ENCODE data around the gene WRAP53. TPM values are rescaled to one million over a fixed set of nuclear protein-coding genes. Genes with fewer than 3 reads are reported as not detected.

WRAP53 gene
- total RNA-seq, 1 donor from 2014 or later: 6.2 TPM

DNA sequence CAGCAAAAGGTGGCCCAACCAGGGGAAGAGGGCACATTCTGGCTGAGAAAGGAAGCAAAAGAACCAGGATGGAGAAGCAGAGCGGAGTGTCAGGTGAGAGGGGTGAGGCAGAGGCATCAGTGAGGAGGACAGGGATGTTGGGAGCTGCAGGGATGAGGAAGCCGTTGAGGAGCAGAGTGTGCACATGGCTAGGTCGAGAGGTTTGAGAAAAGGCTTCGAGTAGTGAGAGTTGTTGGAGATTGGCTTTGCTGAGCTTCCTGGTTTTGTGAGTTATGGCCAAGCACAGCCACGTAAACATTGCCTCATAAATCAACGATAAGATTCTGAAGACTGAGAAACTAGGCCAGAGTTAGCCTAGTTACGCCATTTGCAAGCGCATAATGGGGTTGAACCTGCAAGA, 56.1 kb downstream of the WRAP53 start:
- DNase-seq (ENCODE audit: low read depth): no peak

- peak; percentile 93 for DNase-seq (ENCODE audit: low read depth)
These were observed 57.6 kb downstream of the WRAP53 start for GRCh38 chr17:7745748-7746470.

DNA sequence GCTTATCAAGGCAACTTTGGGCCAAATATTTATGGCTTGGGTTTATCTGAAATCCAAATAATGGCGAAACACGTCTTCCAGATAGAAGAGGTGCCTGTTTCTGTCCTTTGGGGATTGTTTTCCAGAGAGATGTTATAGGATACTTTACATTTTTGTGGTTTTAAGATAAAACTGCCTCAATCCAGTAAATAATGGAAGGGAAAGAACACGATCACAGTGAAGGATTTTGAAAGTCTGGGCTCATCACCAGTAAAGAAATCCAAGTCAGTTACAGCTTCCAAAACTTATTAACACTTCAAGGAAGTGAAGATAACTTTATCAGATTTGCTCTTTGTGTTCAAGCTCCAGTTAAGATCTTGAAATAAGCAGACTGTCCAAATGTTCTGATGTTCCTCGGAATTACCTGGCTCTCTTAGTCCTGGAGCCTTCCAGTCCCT, 59.4 kb downstream of the WRAP53 start:
- DNase-seq (ENCODE audit: low read depth): no peak

DNA sequence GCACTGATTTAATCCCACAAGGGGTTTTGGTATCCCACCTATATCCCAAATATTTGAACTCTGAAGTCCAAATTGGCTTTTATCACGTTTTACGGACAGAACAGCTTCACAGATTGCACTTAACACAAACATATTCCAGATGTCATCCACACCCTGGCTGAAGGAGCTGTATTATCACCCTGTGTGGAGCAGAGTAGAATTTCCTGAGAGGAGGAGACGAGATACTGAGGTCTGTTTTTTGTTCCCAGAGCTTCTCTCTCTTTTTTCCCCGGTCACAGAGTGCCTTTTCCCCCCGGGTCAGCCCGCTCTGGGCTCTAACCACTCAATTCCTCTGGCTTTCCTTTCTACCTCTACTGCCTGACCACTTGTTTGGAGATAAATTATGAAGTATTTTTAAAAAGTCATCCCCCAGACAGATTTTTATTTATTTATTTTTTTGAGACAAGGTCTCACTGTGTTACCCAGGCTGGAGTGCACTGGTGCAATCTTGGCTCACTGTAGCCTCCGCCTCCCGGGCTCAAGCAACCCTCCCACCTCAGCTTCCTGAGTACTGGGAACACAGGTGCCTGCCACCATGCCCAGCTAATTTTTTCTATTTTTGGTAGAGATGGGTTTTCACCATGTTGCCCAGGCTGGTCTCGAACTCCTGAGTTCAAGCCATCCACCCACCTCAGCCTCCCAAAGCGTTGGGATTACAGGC, 59.9 kb downstream of the WRAP53 start:
- no peak for DNase-seq (ENCODE audit: low read depth)

DNA sequence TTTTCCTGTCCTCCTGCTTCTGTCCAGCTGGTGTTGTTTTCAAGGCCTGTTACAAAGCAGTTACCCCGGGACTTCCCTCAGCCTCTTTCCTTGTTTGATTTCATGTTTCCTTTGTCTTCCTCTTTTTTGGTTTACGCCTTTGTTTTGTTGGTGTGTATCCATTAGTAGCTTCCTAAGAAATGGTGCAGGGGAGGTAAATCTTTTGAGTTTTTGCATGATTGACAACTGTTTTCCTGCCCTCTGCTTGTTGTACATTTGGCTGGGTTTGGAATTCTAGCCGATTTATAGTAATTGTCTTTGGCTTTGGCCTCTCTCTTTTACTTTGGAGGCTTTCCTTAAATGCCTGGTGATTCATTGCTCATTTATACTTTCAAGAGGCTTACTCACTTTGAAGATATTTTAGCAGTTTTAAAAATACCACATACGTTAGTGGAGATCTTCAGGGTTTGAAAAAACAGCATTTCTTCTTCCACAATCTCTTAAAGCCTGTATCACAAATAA, 62.1 kb downstream of the WRAP53 start:
- DNase-seq (ENCODE audit: low read depth): peak; percentile 92

Other genes starting within 250 kb of the WRAP53 start
- 3.3 and 10.7 TPM in 2 replicates for gene FGF11, start 249.0 kb upstream of the WRAP53 start, total RNA-seq
- gene CHRNB1, start 243.4 kb upstream of the WRAP53 start, total RNA-seq: 15.3 and 26.0 TPM in 2 replicates
- gene ZBTB4, start 208.8 kb upstream of the WRAP53 start, total RNA-seq: 14.8 and 39.2 TPM in 2 replicates
- not detected in 2 replicates for gene SLC35G6, start 207.0 kb upstream of the WRAP53 start, total RNA-seq
- 57.3 and 169 TPM in 2 replicates for gene POLR2A, start 204.1 kb upstream of the WRAP53 start, total RNA-seq
- gene TNFSF12, start 139.4 kb upstream of the WRAP53 start, total RNA-seq: 4.2 and 15.5 TPM in 2 replicates
- gene TNFSF13, start 129.7 kb upstream of the WRAP53 start, total RNA-seq: 22.1 and 31.9 TPM in 2 replicates
- 61.4 and 101 TPM in 2 replicates for gene SENP3, start 126.6 kb upstream of the WRAP53 start, total RNA-seq
- 4.2 and 7.6 TPM in 2 replicates for gene CD68, start 108.8 kb upstream of the WRAP53 start, total RNA-seq
- 85.9 and 150 TPM in 2 replicates for gene MPDU1, start 104.6 kb upstream of the WRAP53 start, total RNA-seq
- 0.60 and 2.4 TPM in 2 replicates for gene SOX15, start 98.4 kb upstream of the WRAP53 start, total RNA-seq
- 35.0 and 64.4 TPM in 2 replicates for gene FXR2, start 73.6 kb upstream of the WRAP53 start, total RNA-seq
- 16.8 and 29.6 TPM in 2 replicates for gene SAT2, start 60.7 kb upstream of the WRAP53 start, total RNA-seq
- gene SHBG, start 58.3 kb upstream of the WRAP53 start, total RNA-seq: 0.25 TPM in 1 of 2 replicates, not detected in the other
- 0.30 TPM in 1 of 2 replicates, not detected in the other for gene ATP1B2, start 37.6 kb upstream of the WRAP53 start, total RNA-seq
- 29.3 and 53.8 TPM in 2 replicates for gene TP53, start 987 bp upstream of the WRAP53 start, total RNA-seq
- gene EFNB3, start 16.7 kb downstream of the WRAP53 start, total RNA-seq: 0.69 and 2.9 TPM in 2 replicates
- gene DNAH2, start 29.3 kb downstream of the WRAP53 start, total RNA-seq: 0.15 TPM in 1 of 2 replicates, not detected in the other
- gene KDM6B, start 145.7 kb downstream of the WRAP53 start, total RNA-seq: 2.8 and 15.9 TPM in 2 replicates
- gene TMEM88, start 166.6 kb downstream of the WRAP53 start, total RNA-seq: 0.65 TPM in 1 of 2 replicates, not detected in the other
- 27.2 and 80.1 TPM in 2 replicates for gene NAA38, start 169.1 kb downstream of the WRAP53 start, total RNA-seq
- 16.0 and 26.5 TPM in 2 replicates for gene CYB5D1, start 169.5 kb downstream of the WRAP53 start, total RNA-seq
- gene CHD3, start 200.3 kb downstream of the WRAP53 start, total RNA-seq: 57.1 and 192 TPM in 2 replicates
- gene RNF227, start 227.8 kb downstream of the WRAP53 start, total RNA-seq: 1.0 and 4.7 TPM in 2 replicates
- gene KCNAB3, start 241.4 kb downstream of the WRAP53 start, total RNA-seq: 0.20 TPM in 1 of 2 replicates, not detected in the other
- gene TRAPPC1, start 243.5 kb downstream of the WRAP53 start, total RNA-seq: 37.9 and 95.1 TPM in 2 replicates
- 18.0 and 25.4 TPM in 2 replicates for gene CNTROB, start 243.7 kb downstream of the WRAP53 start, total RNA-seq

Measured in renal cortical epithelial cell (primary cell).